Ishikawa (cell line): ENCODE results near the gene MTG2.

Experiments used
- CEBPB ChIP-seq: IDR thresholded peaks from 2 replicates; pipeline ENCODE4 v1.6.1; 2012
- CREB1 ChIP-seq: IDR thresholded peaks from 2 replicates; pipeline ENCODE4 v1.6.1; 2012; ENCODE audit warnings: low read depth
- EGR1 ChIP-seq: IDR thresholded peaks from 2 replicates; pipeline ENCODE4 v1.6.1; 2012
- EP300 ChIP-seq: IDR thresholded peaks from 2 replicates; pipeline ENCODE4 v1.6.1; 2012; ENCODE audit warnings: borderline replicate concordance
- FOXM1 ChIP-seq: IDR thresholded peaks from 2 replicates; pipeline ENCODE4 v1.6.1; 2012; ENCODE audit warnings: low read depth, borderline replicate concordance
- MAX ChIP-seq: IDR thresholded peaks from 2 replicates; pipeline ENCODE4 v1.6.1; 2012
- NFIC ChIP-seq: IDR thresholded peaks from 2 replicates; pipeline ENCODE4 v1.6.1; 2012
- RAD21 ChIP-seq: IDR thresholded peaks from 2 replicates; pipeline ENCODE4 v1.6.1; 2012; ENCODE audit warnings: low read depth
- REST ChIP-seq: IDR thresholded peaks from 2 replicates; pipeline ENCODE4 v1.6.1; 2012; ENCODE audit warnings: low read depth, mild to moderate bottlenecking
- TAF1 ChIP-seq: IDR thresholded peaks from 2 replicates; pipeline ENCODE4 v1.6.1; 2012; ENCODE audit warnings: low read depth, mild to moderate bottlenecking
- TCF12 ChIP-seq: IDR thresholded peaks from 2 replicates; pipeline ENCODE4 v1.6.1; 2012; ENCODE audit warnings: low read depth
- TEAD4 ChIP-seq: IDR thresholded peaks from 2 replicates; pipeline ENCODE4 v1.6.1; 2012
- USF1 ChIP-seq: IDR thresholded peaks from 2 replicates; pipeline ENCODE4 v1.6.1; 2012
- ZBTB7A ChIP-seq: IDR thresholded peaks from 2 replicates; pipeline ENCODE4 v1.6.1; 2012; ENCODE audit warnings: low read depth

GRCh38 chr20:62215991-62216635 is 33.3 kb downstream of the MTG2 start:
- TF ChIP-seq ZBTB7A (no peak), TAF1 (no peak), TCF12 (no peak), CREB1 (no peak), FOXM1 (no peak), EP300 (no peak), CEBPB (no peak), REST (no peak), USF1 (no peak), RAD21 (no peak), MAX (no peak), EGR1 (no peak), NFIC (no peak), TEAD4 (no peak)
